AG08395 (cell line): ENCODE measurements around the gene SYCP2L.
"Not testable (repeated sequence)": the region's sequence is repeated elsewhere in the genome, so short reads cannot be mapped to it uniquely, and the experiment has no call there.

Experiments
- DNase-seq: peaks from one replicate; pipeline ENCODE4 v3.0.0; 2012; ENCODE audit warnings: mixed read lengths, low spot score

Gene SYCP2L

DNA sequence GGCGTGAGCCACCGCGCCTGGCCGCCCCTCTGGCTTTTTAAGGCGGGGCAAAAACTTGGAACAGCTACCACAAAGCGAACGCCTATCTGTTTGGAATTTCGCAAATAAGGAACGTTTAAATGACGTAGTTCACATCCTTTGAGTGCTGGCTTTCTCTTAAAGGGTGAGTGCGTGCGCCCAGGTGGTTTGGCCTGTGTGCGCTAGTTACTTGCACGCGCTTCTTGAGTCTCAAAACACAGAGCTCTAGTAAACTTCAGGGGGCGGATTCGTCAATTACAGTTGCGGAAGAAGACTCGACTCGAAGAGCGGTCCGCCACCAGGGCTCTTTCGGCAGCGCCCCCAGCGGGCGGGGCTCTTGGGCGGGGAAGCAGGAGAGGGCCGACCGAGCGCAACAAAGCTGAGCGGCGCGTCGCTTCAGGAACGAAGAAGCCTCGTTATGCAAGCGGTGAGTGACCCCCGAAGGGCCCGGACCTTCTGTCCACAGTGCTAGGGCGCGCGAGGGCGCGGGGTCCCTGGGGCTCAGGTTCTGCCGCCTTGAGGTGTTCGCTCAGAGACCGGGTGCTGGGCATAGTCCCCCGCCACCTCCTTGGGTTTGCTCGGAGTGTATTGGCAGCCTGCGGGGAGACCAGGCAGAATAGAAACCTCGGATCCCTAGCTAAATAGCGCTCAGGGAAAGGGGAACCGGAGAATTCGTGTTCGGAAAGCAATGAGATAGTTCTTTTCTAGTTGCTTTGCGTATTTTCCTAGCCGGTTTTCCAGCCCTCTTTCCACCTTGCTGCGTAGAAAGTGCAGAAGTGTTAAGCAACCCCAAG is at the start of gene SYCP2L:
Gene SYCP2L, plus strand, starts transcription at position 362 of the 812 bp plus-strand sequence. Its CDS starts 75 bp downstream, at position 437.
- DNase-seq = no peak

DNA sequence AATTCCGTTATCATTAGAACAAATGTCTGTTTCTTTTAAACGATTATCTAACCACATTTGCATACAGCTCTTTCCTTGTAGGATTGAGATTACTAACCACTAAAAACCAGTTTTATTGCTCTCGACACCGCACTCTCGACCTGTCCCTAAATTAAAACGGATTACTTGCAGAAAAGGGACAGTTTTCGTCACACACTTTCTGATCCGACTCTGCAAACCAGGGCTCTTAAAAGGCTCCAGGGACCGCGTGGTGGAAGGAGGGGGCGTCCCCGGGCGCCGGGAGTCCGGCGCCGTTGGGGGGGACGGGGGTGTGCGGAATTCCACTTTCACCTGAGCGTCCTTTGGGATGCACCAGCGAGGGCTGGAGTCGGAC is 49.2 kb upstream of the SYCP2L start:
- no peak for DNase-seq

DNA sequence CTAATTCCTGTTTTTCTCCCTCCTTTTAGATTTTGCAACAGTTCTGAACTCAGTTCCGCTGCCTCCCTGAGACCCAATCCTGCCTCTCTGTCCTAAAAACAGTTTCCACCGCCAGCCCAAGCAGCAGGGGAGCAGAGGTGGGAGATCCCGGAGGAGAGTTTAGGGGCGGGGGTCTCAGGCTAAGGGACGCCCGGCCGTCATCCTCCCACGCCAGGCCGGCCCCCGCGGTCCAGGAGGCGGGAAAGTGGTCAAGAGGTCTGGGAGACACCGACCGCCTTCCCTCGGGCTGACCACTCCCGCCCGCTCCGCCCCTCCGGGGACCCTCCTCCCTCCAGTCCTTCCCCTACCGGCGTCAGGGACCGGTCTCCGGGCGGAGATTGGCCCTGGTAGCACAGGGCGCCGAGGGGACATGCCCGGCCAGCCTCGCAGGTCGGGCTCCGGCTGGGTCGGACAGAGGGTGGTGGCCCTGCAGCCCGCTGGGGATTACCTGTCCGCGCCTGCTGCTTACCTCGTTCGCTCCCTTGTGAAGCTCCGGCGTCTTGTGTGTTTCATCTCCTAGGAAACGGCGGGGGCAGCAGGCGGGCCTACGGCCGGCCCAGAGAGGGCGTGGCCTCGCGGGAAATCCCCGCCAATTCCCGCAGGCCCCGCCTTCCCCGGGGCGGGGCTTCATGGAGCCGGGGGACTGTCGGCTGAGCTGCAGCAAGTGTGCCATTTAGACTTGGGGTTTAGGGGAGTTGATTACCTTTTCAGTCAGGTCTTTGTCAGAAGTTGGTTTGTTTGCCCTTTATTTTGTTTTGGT is 48.7 kb upstream of the SYCP2L start, which contains the start of gene MAK:
Gene MAK, minus strand, starts transcription at position 545 of the 799 bp plus-strand sequence. CDS start 7,891 bp downstream, outside the sequence.
- peak; percentile 90 for DNase-seq

DNA sequence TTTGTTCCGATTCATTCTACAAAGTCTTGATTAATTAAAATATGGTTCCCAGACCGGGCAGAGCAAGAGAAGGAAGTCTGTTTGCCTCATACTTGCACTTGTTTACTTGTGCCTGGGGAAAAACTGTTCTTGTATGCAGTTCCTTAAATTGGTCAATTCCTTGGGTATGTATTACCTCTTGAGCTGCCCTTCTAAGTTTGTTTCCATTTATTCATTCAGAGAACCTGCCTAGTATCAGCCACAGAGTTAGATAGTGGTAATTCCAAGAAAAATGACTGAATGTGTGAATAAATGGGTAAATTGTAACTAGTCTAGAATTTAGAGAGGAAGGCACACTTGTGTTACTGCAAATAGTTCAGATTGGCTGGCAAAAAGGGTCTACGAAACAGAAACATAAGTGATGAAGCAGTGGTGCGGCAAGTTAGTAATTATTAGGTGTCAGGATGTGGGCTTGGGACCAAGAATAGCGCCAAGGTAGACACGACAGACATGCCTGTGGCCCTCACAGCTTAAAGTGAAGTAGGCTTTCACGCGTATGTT is 48.0 kb upstream of the SYCP2L start:
- DNase-seq = peak; percentile 19

DNA sequence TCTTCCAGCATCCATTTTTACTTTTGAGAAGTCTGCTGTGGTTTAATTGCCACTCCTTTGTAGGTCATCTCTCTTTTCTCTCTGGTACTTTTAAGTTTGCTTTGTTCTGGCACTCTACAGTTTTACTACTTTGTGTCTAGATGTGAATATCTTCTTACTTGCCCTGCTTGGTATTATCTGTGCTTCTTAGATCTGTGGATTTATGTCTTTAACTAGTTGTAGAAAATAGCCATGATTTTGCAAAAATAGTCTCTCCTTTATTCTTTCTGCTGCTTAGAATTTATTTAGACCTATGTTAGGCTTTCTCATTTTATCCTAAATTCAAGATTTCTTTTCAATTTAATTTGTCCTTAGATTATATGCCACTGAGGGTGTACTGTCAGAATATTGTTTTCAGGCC is 43.3 kb upstream of the SYCP2L start:
- no peak for DNase-seq

DNA sequence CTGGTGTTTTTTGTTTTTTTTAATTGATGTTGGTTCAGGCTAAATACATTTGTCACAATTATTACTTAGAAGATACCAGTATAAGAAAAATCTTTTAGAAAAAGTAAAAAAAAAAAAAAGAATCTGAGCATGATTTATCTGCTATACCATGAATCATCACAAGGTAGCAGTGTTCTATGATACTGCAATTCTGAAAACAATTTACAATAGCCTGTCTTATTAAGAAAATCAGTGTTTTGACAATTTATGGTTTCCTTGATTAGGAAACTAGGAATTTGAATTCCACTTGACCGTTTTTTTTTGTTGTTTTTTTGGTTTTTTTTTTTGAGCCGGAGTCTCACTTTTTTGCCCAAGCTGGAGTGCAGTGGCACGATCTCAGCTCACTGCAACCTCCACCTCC is 39.2 kb upstream of the SYCP2L start:
- no peak for DNase-seq

DNA sequence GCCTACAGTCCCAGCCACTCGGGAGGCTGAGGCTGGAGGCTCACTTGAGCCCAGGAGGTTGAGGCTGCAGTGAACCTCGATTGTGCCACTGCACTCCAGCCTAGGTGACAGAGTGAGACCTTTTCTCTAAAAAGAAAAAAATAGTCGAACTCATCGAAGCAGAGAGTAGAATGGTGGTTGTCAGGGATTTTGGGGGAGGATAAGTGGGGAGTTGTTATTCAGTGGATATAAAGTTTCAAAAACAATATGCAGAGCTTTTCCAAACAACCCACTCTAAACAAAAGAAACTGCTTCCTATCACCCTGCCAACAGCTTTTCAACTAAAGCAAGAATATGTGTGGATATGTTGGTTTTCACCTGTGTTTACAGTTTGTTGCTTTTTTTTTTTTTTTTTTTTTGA is 37.0 kb upstream of the SYCP2L start:
- DNase-seq = no peak

DNA sequence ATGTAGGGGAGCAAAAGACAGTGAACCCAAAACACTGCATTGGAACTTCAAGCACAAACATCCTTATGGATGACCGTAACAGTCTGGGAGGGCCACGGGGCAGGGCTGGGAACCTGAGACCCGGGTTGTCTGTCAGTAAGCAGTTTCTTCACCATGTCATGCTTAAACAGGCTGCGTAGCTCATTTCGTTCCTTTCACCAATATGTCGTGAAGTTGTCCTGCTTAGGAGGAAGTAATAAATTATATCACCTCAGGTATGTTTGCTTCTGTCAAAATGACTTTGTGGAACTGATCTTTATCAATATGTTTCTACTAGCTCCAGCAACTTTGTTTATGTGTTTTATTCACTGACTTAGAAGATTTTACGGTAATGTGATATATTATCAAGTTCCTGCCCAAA is 36.1 kb upstream of the SYCP2L start:
- no peak for DNase-seq

DNA sequence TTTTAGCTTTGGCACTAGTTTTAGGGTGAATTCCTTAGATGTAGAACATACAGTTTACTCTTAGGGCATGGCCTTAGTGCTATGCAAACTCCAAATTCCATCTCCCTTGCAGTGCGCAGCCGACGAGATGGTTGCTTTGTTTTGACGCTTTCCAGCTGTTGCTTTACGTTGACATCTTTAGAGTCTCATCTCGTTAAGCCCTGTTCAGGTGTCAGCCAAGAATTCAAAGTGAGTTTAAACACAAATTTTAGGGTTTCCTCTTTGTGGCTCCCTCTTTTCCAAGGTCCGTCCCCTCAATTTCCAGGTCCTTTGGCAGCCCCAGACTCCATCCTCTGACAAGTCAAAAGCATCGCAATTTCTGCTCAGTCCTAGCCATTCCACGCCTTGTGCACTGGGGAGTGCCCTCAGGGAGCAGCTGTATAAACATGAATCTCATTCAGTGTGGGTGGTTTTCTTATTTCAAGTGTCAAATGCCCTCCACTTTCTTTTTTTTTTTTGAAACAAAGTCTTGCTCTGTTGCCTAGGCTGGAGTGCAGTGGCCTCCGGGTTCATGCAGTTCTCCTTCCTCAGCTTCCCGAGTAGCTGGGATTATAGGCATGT is 34.4 kb upstream of the SYCP2L start:
- DNase-seq = no peak

DNA sequence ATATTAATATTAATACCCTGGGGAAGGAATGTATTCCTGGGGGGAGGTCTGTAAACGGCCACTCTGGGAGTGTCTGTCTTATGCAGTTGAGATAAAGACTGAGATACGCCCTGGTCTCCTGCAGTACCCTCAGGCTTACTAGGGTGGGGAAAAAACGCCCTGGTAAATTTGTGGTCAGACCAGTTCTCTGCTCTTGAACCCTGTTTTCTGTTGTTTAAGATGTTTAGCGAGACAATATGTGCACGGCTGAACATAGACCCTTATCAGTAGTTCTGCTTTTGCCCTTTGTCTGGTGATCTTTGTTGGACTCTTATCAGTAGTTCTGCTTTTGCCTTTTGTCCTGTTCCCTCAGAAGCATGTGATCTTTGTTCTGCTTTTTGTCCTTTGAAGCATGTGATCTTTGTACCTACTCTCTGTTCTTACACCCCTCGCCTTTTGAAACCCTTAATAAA is 33.0 kb upstream of the SYCP2L start:
- not testable (repeated sequence) for DNase-seq

DNA sequence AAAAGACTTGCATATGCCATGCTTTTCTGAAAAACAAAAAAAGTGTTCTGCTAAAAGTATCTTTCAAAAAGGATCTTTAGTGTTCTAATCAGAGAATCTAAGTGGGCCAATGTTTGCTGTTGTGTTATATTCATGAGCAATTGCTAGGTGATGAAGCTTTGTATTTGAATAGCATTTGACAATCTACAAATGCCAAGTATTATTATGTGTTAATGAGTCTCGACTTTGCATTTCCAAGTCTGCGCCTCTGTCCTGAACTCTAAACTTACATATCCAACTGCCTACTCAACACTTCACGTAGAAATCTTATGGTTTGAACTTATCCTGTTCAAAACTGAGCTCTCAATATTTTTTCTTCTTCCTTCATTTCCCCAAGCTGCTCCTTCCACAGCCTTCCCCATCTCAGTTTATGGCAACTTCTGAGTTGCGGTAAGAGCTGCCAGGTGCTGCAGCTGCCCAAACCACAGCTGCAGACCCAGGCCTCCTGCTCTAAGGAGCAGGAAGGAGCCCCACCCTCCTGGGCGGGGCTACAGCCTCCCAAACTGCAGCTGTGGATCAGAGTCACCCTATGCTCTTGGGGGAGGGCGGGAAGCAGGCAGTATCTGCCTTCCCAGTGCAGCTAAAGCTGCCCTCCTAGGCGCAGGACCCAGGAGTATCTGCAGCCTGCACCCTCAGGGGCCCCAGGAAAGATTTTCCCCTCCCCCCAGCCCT is 31.8 kb upstream of the SYCP2L start:
- no peak for DNase-seq

DNA sequence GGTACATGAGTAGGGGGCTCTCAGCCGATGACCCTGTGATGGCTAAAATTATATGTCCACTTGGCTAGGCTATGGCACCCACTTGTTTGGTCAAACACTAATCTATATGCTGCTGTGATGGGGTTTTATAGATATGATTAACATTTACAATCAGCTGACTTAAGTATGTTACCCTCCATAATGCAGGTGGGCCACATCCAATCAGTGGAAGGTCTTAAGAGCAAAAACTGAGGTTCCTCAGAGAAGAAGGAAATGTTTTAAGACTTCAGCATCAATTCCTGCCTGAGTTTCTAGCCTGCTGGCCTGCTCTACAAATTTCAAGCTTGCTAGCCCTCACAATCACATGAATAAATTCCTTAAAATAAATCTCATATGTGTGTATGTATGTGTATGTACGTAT is 29.6 kb upstream of the SYCP2L start:
- no peak for DNase-seq

DNA sequence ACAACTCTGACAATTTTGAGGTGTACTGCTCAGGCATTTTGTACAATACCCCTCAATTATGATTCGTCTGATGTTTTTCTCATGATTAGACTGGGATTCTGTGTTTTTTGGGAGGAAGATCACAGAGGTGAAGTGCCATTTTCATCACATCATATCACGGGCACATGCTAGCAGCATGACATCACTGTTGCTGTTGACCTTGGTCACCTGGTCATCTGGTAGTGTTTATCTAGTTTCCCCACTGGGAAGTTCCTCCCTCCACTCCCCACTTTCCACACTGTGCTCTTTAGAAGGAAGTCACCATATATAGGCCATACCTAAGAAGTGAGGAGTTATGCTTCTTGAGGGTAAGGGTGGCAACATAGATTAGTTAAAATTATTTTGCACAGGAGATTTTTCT is 25.8 kb upstream of the SYCP2L start:
- no peak for DNase-seq

DNA sequence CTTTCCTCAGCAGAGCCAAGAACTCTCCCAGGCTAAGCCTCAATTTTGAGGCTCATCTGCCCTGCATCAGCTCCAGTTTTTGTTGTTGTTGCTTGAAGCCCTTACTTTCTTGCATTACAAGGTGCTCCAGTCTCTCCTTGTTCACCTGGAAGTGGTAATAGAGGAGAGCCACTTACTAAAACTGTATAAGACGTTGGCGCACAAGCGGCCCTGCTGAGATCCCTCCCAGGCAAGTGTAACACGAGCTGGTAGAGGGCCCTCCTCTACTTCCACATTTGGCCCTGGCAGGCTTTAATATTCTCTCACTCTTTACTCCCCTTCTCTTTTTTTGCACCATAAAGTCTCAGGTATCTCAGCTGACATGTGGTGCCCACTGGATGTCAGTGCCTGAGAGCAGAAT is 24.5 kb upstream of the SYCP2L start:
- DNase-seq = no peak

DNA sequence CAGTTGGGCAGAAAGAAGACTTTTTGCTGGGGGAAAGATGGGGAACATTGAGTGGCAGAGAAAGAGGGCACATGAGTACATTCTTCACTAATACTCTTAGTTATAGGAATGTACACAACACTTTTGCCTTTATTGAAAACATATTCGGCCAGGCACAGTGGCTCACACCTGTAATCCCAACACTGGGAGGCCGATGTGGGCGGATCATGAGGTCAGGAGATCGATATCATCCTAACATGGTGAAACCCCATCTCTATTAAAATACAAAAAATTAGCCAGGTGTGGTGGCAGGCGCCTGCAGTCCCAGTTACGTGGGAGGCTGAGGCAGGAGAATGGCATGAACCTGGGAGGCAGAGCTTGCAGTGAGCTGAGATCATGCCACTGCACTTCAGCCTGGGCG is 23.8 kb upstream of the SYCP2L start:
- DNase-seq = not testable (repeated sequence)

DNA sequence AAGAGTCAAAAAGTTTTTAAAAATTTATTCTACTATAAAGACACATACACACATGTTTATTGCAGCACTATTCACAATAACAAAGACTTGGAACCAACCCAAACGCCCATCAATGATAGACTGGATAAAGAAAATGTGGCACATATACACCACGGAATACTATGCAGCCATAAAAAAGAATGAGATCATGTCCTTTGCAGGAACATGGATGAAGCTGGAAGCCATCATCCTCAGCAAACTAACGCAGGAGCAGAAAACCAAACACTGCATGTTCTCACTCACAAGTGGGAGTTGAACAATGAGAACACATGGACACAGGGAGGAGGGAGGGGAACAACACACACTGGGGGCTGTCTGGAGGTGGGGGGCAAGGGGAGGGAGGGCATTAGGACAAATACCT is 20.1 kb upstream of the SYCP2L start:
- not testable (repeated sequence) for DNase-seq

DNA sequence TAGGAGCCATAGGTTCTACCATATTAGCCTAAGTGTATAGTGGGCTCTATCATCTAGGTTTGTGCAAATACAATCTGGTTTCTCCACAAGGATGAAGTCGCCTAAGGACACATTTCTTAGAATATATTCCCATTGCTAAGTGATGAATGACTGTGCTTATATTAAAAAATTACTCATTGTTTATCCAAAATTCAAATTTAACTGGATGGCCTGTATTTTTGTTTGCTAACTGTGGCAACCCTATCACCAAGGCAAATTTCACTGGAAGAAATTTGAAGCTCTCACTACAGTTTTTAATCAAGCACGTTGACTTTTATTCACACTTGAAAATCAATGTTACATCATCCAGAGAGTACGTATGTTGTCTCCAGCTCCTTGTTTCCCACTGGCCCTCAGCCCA is 18.9 kb upstream of the SYCP2L start:
- DNase-seq = no peak

DNA sequence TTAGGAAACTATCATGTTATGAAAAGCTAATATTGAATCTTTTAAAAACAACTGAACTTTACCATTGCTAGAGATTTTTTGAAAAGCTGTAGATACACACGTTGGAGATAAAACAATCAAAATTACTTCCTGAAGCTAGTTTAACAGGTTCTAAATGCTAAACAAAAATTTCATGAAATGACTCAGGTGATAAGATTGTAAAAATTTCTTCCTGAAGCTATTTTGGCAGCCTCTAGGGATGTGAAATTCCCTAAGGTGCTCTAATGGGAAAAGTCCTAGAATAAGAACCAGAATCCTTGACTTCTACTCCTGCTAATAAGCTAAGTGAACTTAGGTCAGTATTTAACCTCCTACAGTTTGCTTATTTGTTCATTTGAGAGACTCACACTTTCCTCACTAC is 13.5 kb upstream of the SYCP2L start:
- no peak for DNase-seq

DNA sequence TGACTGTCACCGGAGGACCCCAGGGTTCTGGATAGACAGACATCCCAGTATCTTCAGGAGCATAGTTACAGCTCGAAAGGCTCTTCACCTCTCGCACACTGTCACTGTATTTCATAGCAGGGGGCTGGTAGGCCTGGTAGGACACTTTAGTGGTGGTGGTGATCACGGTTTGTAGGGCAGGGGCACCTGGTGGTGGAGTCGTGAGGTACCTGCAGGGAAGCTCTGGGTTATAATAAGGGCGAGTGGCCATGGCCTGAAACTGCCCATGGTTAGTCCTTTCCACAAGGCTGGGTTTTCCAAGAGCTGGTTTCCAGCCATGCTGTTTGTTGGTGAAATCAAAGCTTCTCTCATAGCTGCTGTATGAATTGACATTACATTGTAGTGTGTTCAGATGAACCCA is 12.6 kb upstream of the SYCP2L start:
- DNase-seq = no peak

DNA sequence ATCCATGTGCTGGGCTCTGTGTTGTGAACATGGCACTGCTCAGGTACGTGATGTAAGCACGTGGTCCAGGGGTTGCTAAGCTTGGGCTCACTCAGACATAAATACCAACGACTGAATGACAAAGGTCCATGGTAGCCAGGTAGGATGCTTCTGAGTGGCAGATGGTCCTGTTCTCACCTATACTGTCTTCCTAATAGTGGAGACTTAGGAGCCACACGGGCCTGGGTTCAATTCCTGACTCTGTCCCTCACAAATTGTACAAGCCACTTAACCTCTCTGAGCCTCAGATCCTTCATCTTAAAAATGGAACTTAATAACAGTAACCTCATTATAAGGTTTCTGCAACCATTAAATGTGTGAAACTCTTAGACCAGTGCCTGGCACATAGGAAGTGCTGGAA is 11.8 kb upstream of the SYCP2L start:
- no peak for DNase-seq

DNA sequence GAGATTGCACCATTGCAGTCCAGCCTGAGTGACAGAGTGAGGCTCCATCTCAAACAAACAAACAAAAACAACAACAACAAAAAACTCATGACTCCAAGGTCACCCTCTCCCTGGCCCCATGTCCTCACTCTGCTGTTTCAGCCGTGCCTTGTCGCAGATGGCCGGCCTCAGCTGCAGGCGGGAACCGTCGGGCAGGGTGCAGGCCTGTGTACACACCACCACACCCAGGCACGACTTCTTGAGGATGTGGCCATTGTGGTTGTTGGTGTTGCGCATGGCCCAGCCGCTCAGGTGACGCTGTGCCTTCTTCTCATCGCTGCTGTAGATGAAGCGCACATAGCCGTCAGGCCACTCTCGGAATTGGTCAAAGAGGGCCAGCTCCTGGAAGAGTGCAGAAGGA is 9.8 kb upstream of the SYCP2L start:
- no peak for DNase-seq

DNA sequence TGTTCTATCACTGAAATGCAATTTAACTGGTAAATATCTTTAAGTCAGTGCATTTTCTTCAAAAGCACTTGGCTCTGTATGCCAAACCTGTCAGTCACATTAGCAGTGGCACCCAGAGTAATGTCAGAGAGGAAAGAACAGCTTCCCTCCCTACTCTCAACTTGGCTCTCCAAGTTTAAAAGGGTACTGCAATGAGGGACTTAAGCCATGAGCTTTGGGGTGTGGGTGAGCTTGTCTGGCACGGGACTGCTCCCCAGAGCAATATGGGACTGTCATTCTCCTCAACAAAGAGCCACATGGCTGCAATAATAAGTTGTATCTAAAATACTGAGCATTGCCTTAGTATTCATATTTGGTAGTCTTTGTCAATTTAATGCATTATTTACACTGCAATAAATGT is 9.0 kb upstream of the SYCP2L start:
- no peak for DNase-seq
